Retinal pigment epithelial cell (primary cell): ENCODE results near the gene CIAO2B.

Experiments
- DNase-seq: peaks from one replicate; pipeline ENCODE4 v3.0.0-alpha.2; 2010; ENCODE audit warnings: low read depth
- H3K4me3 ChIP-seq: 2 replicates; pipeline ENCODE4 v1.5.1; 2011; ENCODE audit warnings: mild to moderate bottlenecking, low read length, control low read depth, moderate library complexity
- CTCF ChIP-seq: conservative IDR thresholded peaks from 2 replicates; pipeline ENCODE4 v1.5.1; 2011; ENCODE audit warnings: low read depth, low read length, control low read depth, inconsistent platforms

CIAO2B gene

GRCh38 chr16:66911801-66912200 lies 22.4 kb downstream of the CIAO2B start:
- no peak for DNase-seq
- H3K4me3 ChIP-seq, result no peak overlapping the region
- no peak for TF ChIP-seq CTCF

- no peak overlapping the region for H3K4me3 ChIP-seq
- DNase-seq, result no peak
- no peak for TF ChIP-seq CTCF
Measured at GRCh38 chr16:66911112-66911511, 23.1 kb downstream of the CIAO2B start.

- TF ChIP-seq CTCF, result no peak
- no peak for DNase-seq
- no peak overlapping the region for H3K4me3 ChIP-seq
Measured at GRCh38 chr16:66910175-66910940, 23.8 kb downstream of the CIAO2B start.

GRCh38 chr16:66908762-66909559 lies 25.2 kb downstream of the CIAO2B start:
- no peak overlapping the region for H3K4me3 ChIP-seq
- no peak for TF ChIP-seq CTCF
- no peak for DNase-seq

- DNase-seq, result no peak
- H3K4me3 ChIP-seq, result no peak overlapping the region
- TF ChIP-seq CTCF, result no peak
Measured at GRCh38 chr16:66908116-66908515, 26.1 kb downstream of the CIAO2B start.

- TF ChIP-seq CTCF, result no peak
- no peak overlapping the region for H3K4me3 ChIP-seq
- no peak for DNase-seq
Measured at GRCh38 chr16:66906916-66907836, 27.0 kb downstream of the CIAO2B start.
